Psoas muscle (tissue), 8 donors: Measurements from ENCODE around the gene SPTBN1. TPM values are rescaled to one million over a fixed set of nuclear protein-coding genes. Genes with fewer than 3 reads are reported as not detected.

Experiments
- ATAC-seq, 4 donors: fragments of 200-7000 bp; cut with Tn5 transposase; one replicate each; pipeline ENCODE4 v1.9.1; 2020; ENCODE audit warnings: moderate library complexity in 3 of 4, mild to moderate bottlenecking in 2 of 4
- DNase-seq, 2 donors: peaks; one replicate each; pipeline ENCODE4 v3.0.0-alpha.2; 2020
- H3K27ac ChIP-seq: fragments of 200-600 bp; one replicate; pipeline ENCODE4 v1.8.0; 2022
- H3K27me3 ChIP-seq, 3 donors: fragments of 200-600 bp in 1 of 3; one replicate each; pipeline versions ENCODE4 v1.6.1 to v1.8.0; 2013 to 2022; ENCODE audit warnings: low read length in 2 of 3, mild to moderate bottlenecking in 2 of 3, moderate library complexity in 1 of 3; ENCODE audit not compliant: insufficient read depth in 3 of 3
- H3K36me3 ChIP-seq, 2 donors: fragments of 200-600 bp in 1 of 2; one replicate each; pipeline versions ENCODE4 v1.6.1 to v1.8.0; 2013 to 2022; ENCODE audit warnings: low read depth in 1 of 2, mild to moderate bottlenecking in 1 of 2, moderate library complexity in 1 of 2; ENCODE audit not compliant: insufficient read depth in 1 of 2
- H3K4me1 ChIP-seq: fragments of 200-600 bp; one replicate; pipeline ENCODE4 v1.8.0; 2022
- H3K4me3 ChIP-seq: fragments of 200-600 bp; one replicate; pipeline ENCODE4 v1.8.0; 2022; ENCODE audit warnings: mild to moderate bottlenecking
- H3K9me3 ChIP-seq: fragments of 200-600 bp; one replicate; pipeline ENCODE4 v1.8.0; 2022
- WGBS, 3 donors: extraction: QIAGEN DNeasy Blood & Tissue Kit; methylation state at CpG; one replicate each; pipeline versions ENCODE4 v1.1.6 to v1.1.7; 2013; 5-methylcytosine and 5-hydroxymethylcytosine counted together
- intact Hi-C, 2 donors: fragments of 100-400 bp; cut with DNase I; formaldehyde crosslinking; loops; one replicate each; pipeline versions ENCODE4 v1.11.0 to v1.14.2; 2022
- polyA plus RNA-seq, 3 donors: library from polyadenylated mRNA; stranded (reverse); fragments of 200-250 nt; gene quantifications; one replicate each; pipeline ENCODE4 v1.2.3, GENCODE V29; 2013
- total RNA-seq, 4 donors: library from RNA; stranded (reverse); fragmentation: NEBNext Ultra II Directional in 2 of 4; extraction: Animal tissue kit (Norgen Biotek cat#: 25700) in 2 of 4; gene quantifications; one replicate each; pipeline versions ENCODE4 v1.2.1 to v1.2.4, GENCODE V29; 2021 to 2023
- TF ChIP-seq, protein P1 (sequence below): fragments of 200-600 bp; IDR thresholded peaks from one replicate; pipeline ENCODE4 v1.8.0; 2022; ENCODE audit warnings: antibody characterized with exemption
- donor health status: healthy with polysubstance abuse.
- donor health status: DM: no; HTN: no; CAD: no; lungs with moderate emphysema.
- donor health status: Bipolar disorder and iron deficiency.
- donor health status: healthy.
- donor health status: DM: yes; HTN: yes; CAD: no.
- donor health status: DM: no; HTN: no; CAD: no.
- donor health status: DM: no; HTN: no; CAD: no.
- donor health status: DM: yes; HTN: yes; CAD: no.

Gene SPTBN1
- total and polyA plus RNA-seq, 7 donors = 22.9 to 180 (median 87.8) TPM

DNA sequence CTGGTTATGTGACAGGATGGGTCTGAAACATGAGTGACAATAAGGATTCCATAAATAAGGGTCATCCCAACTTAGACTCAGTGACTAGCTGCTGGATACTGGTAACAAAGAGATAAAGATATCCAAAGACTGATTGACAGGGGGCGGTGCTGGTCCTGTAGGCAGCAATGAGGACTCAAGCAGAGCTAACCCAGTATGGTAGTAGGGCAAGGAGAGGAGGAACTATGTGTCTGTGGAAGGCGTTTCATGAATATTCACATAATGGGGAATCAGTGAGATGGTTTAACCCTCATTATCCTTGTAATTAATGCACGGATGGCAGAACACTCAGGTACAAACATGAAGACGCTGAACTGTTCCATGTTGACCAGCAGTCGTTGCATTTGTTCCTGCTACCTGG is 164.8 kb downstream of the SPTBN1 start:
- ATAC-seq (no peak), DNase-seq (no peak)
- intact Hi-C loops = no loop called here
- Histone ChIP-seq H3K4me1 (peaks cover 8% of the 10 kb centered on the region), H3K27me3 (no peaks in the 10 kb centered on the region), H3K27ac (no peak overlapping the region), H3K36me3 (peaks cover 3 to 94% of the 10 kb centered on the region in 2 donors), H3K9me3 (no peaks in the 10 kb centered on the region), H3K4me3 (no peak overlapping the region)
- 96 to 99% (median 98%) methylated on average over 5 of the region's 5 CpGs for WGBS, 3 donors
- TF ChIP-seq, protein P1, sequence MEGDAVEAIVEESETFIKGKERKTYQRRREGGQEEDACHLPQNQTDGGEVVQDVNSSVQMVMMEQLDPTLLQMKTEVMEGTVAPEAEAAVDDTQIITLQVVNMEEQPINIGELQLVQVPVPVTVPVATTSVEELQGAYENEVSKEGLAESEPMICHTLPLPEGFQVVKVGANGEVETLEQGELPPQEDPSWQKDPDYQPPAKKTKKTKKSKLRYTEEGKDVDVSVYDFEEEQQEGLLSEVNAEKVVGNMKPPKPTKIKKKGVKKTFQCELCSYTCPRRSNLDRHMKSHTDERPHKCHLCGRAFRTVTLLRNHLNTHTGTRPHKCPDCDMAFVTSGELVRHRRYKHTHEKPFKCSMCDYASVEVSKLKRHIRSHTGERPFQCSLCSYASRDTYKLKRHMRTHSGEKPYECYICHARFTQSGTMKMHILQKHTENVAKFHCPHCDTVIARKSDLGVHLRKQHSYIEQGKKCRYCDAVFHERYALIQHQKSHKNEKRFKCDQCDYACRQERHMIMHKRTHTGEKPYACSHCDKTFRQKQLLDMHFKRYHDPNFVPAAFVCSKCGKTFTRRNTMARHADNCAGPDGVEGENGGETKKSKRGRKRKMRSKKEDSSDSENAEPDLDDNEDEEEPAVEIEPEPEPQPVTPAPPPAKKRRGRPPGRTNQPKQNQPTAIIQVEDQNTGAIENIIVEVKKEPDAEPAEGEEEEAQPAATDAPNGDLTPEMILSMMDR = no peak

- TF ChIP-seq, protein P1 = no peak
- Histone ChIP-seq H3K4me3 (no peak overlapping the region), H3K27ac (peak overlapping the region; percentile 42), H3K4me1 (no peaks in the 10 kb centered on the region), H3K36me3 (peaks cover 3 to 99% of the 10 kb centered on the region in 2 donors), H3K27me3 (no peaks in the 10 kb centered on the region), H3K9me3 (no peaks in the 10 kb centered on the region)
- DNase-seq (peak in 1 of 2 donors; percentile 58), ATAC-seq (no peak)
- intact Hi-C loops = no loop called here
- WGBS, 3 donors = 44 to 55% (median 49%) methylated on average over 12 of the region's 12 CpGs
These were observed 168.5 kb downstream of the SPTBN1 start for GRCh38 chr2:54624591-54625071.

GRCh38 chr2:54626131-54626530 is 170.0 kb downstream of the SPTBN1 start:
- 82 to 87% (median 83%) methylated on average over 7 of the region's 7 CpGs for WGBS, 3 donors
- H3K4me1 ChIP-seq = no peaks in the 10 kb centered on the region
- H3K27me3 ChIP-seq = no peaks in the 10 kb centered on the region
- H3K36me3 ChIP-seq = peaks cover 3 to 100% of the 10 kb centered on the region in 2 donors
- no peak for ATAC-seq
- H3K4me3 ChIP-seq = no peak overlapping the region
- DNase-seq = no peak
- H3K9me3 ChIP-seq = no peaks in the 10 kb centered on the region
- intact Hi-C loops = no loop called here
- TF ChIP-seq, protein P1 = no peak
- peak overlapping the region; percentile 21 for H3K27ac ChIP-seq

GRCh38 chr2:54626884-54627283 is 170.8 kb downstream of the SPTBN1 start:
- DNase-seq (no peak), ATAC-seq (peak in 2 of 4 donors; percentile 20 to 24)
- Histone ChIP-seq H3K9me3 (no peaks in the 10 kb centered on the region), H3K27ac (peak overlapping the region; percentile 21), H3K36me3 (peaks cover 3 to 100% of the 10 kb centered on the region in 2 donors), H3K4me1 (peaks cover 4% of the 10 kb centered on the region), H3K27me3 (no peaks in the 10 kb centered on the region), H3K4me3 (no peak overlapping the region)
- TF ChIP-seq, protein P1 = no peak
- 69 to 93% (median 83%) methylated on average over 2 of the region's 2 CpGs for WGBS, 3 donors
- intact Hi-C loops = no loop called here

DNA sequence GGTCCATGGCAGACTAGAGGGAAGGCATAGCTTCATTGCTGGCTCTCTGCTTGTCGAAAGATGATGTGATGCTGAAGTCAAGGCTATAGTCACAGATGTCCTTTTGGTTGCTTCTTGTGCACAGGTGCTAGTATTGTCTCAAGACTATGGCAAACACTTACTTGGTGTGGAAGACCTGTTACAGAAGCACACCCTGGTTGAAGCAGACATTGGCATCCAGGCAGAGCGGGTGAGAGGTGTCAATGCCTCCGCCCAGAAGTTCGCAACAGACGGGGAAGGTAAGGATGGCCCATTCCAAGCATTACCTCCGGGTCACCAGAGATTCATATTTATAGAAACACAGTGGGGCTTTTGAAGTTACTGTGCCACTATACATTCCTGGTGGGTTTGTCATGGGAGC is 171.8 kb downstream of the SPTBN1 start:
- no peak for ATAC-seq
- no peak for DNase-seq
- TF ChIP-seq, protein P1 = no peak
- 93 to 98% (median 95%) methylated on average over 6 of the region's 6 CpGs for WGBS, 3 donors
- Histone ChIP-seq H3K27me3 (no peaks in the 10 kb centered on the region), H3K9me3 (no peaks in the 10 kb centered on the region), H3K27ac (no peak overlapping the region), H3K4me1 (peaks cover 12% of the 10 kb centered on the region), H3K4me3 (no peak overlapping the region), H3K36me3 (peaks cover 0 to 100% of the 10 kb centered on the region in 2 donors)
- intact Hi-C loops = no loop called here
